Measurements from ENCODE around the gene MYADML2. TPM values are rescaled to one million over a fixed set of nuclear protein-coding genes. Genes with fewer than 3 reads are reported as not detected.

MYADML2 gene
- total RNA-seq, 1 donor from 2014 or later, result not detected

- TF ChIP-seq CTCF (IDR thresholded peaks at IDR 0.05), result no peak
- no peak overlapping the region for H3K27ac Mint-ChIP-seq (ENCODE audit: unreplicated experiment)
- no peaks in the 10 kb centered on the region for H3K27me3 Mint-ChIP-seq (ENCODE audit: low read depth)
- no peak overlapping the region for H3K4me3 Mint-ChIP-seq (ENCODE audit: unreplicated experiment)
- peaks cover 17% of the 10 kb centered on the region for H3K4me1 Mint-ChIP-seq (ENCODE audit: low read depth)
- H3K9me3 Mint-ChIP-seq (ENCODE audit: low read depth), result no peaks in the 10 kb centered on the region
- H3K36me3 Mint-ChIP-seq (ENCODE audit: low read depth), result peaks cover 10% of the 10 kb centered on the region
- no peak for DNase-seq (ENCODE audit: low spot score)
Measured at GRCh38 chr17:81980707-81981343, 33.8 kb upstream of the MYADML2 start.

- H3K36me3 Mint-ChIP-seq (ENCODE audit: low read depth), result peaks cover 7% of the 10 kb centered on the region
- no peak for DNase-seq (ENCODE audit: low spot score)
- H3K27ac Mint-ChIP-seq (ENCODE audit: unreplicated experiment), result no peak overlapping the region
- TF ChIP-seq CTCF (IDR thresholded peaks at IDR 0.05), result no peak
- H3K4me1 Mint-ChIP-seq (ENCODE audit: low read depth), result peaks cover 17% of the 10 kb centered on the region
- H3K4me3 Mint-ChIP-seq (ENCODE audit: unreplicated experiment), result no peak overlapping the region
- H3K9me3 Mint-ChIP-seq (ENCODE audit: low read depth), result no peaks in the 10 kb centered on the region
- no peaks in the 10 kb centered on the region for H3K27me3 Mint-ChIP-seq (ENCODE audit: low read depth)
Measured at GRCh38 chr17:81980122-81980521, 33.1 kb upstream of the MYADML2 start.

- Mint-ChIP-seq H3K4me1 (ENCODE audit: low read depth) (peaks cover 17% of the 10 kb centered on the region), H3K9me3 (ENCODE audit: low read depth) (no peaks in the 10 kb centered on the region), H3K4me3 (ENCODE audit: unreplicated experiment) (peak overlapping the region; percentile 70), H3K27me3 (ENCODE audit: low read depth) (no peaks in the 10 kb centered on the region), H3K27ac (ENCODE audit: unreplicated experiment) (peak overlapping the region; percentile 49), H3K36me3 (ENCODE audit: low read depth) (peaks cover 4% of the 10 kb centered on the region)
- no peak for DNase-seq (ENCODE audit: low spot score)
- no peak for TF ChIP-seq CTCF (IDR thresholded peaks at IDR 0.05)
Measured at GRCh38 chr17:81978524-81979298, 31.7 kb upstream of the MYADML2 start.

GRCh38 chr17:81977211-81977808, 30.3 kb upstream of the MYADML2 start, which contains the start of gene ASPSCR1:
ASPSCR1 (plus strand) TSS chr17:81977629; CDS start chr17:81977647, 18 bp downstream.
- H3K27me3 Mint-ChIP-seq (ENCODE audit: low read depth), result no peaks in the 10 kb centered on the region
- H3K4me1 Mint-ChIP-seq (ENCODE audit: low read depth), result peaks cover 17% of the 10 kb centered on the region
- peak within 1 kb of the TSS; percentile 87 for H3K4me3 Mint-ChIP-seq (ENCODE audit: unreplicated experiment)
- no peak for TF ChIP-seq CTCF (IDR thresholded peaks at IDR 0.05)
- no peaks in the 10 kb centered on the region for H3K9me3 Mint-ChIP-seq (ENCODE audit: low read depth)
- peak within 1 kb of the TSS; percentile 96 for H3K27ac Mint-ChIP-seq (ENCODE audit: unreplicated experiment)
- H3K36me3 Mint-ChIP-seq (ENCODE audit: low read depth), result peaks cover 4% of the 10 kb centered on the region
- DNase-seq (ENCODE audit: low spot score), result peak; percentile 95
